Measurements from ENCODE around the gene GAS2. TPM values are rescaled to one million over a fixed set of nuclear protein-coding genes. Genes with fewer than 3 reads are reported as not detected.
A peak's percentile ranks its signal among the peaks of the same experiment; 100 is the strongest.

The GAS2 gene
- total RNA-seq, 4 donors from 2014 or later = 1.2 to 4.4 (median 3.1) TPM

DNA sequence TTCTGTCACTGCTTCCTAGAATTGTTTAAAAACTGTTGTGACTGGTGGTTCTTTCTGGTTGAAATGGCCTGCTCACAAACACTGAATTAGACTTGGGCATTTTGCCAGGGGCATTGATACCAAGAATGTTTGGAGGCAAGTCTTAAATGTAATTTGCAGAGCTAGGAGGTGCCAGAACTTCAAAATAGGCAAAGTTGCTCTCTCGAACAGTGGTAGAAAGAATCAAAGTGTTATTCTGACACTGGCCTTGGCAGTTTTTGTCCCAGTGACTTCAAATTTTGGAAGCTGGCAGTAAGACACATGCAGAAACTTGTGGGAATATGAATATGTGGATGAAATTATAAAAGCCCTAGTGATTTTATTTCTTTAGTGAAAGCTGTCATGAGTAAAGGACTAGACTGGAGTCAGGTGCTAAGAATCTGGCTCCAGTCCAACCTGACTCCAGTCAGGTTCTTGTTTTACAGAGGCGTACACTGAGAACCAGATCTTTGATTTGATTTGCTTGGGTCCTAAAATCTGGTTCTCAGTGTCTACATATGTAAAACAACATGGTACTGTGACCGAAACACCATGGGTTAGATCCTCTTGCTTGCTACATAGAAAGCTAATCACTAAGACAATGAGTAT lies 142.3 kb downstream of the GAS2 start:
- H3K4me1 ChIP-seq = peaks cover 9% of the 10 kb centered on the region
- H3K36me3 ChIP-seq = no peaks in the 10 kb centered on the region
- DNase-seq (ENCODE audit: low spot score in 2 of 2) = no peak
- H3K9me3 ChIP-seq = no peaks in the 10 kb centered on the region
- H3K27me3 ChIP-seq = no peaks in the 10 kb centered on the region
- no peak for TF ChIP-seq POLR2A (IDR thresholded peaks at IDR 0.05)
- TF ChIP-seq EP300 (IDR thresholded peaks at IDR 0.05) = no peak
- TF ChIP-seq, protein P1, sequence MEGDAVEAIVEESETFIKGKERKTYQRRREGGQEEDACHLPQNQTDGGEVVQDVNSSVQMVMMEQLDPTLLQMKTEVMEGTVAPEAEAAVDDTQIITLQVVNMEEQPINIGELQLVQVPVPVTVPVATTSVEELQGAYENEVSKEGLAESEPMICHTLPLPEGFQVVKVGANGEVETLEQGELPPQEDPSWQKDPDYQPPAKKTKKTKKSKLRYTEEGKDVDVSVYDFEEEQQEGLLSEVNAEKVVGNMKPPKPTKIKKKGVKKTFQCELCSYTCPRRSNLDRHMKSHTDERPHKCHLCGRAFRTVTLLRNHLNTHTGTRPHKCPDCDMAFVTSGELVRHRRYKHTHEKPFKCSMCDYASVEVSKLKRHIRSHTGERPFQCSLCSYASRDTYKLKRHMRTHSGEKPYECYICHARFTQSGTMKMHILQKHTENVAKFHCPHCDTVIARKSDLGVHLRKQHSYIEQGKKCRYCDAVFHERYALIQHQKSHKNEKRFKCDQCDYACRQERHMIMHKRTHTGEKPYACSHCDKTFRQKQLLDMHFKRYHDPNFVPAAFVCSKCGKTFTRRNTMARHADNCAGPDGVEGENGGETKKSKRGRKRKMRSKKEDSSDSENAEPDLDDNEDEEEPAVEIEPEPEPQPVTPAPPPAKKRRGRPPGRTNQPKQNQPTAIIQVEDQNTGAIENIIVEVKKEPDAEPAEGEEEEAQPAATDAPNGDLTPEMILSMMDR (IDR thresholded peaks at IDR 0.05) = no peak
- no peak for TF ChIP-seq POLR2AphosphoS5 (IDR thresholded peaks at IDR 0.05)
- 66% methylated on average over 3 of the region's 3 CpGs for WGBS
- no peak overlapping the region for H3K4me3 ChIP-seq
- no peak overlapping the region for H3K27ac ChIP-seq

DNA sequence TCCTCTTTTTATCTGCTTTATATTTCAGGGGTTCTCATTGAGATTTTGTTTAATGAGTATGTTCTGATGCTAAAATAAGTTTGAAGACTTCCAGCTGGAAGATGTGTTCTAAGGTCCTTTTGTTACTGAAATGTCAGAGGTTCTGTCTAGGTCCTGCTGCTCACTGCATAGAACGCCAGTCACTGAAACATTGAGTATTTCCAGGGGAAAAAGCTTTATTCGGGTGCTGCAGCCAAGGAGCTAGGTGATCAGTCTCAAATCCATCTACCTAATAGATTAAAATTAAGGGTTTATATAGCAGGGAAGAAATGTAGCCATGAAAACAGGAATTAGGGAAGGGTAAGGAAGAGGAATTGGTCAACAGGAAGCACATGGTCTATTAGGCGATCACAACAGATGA lies 143.5 kb downstream of the GAS2 start:
- Histone ChIP-seq H3K27me3 (no peaks in the 10 kb centered on the region), H3K4me3 (no peak overlapping the region), H3K27ac (no peak overlapping the region), H3K9me3 (no peaks in the 10 kb centered on the region), H3K4me1 (peaks cover 9% of the 10 kb centered on the region), H3K36me3 (no peaks in the 10 kb centered on the region)
- 74% methylated on average over 3 of the region's 3 CpGs for WGBS
- TF ChIP-seq EP300 (IDR thresholded peaks at IDR 0.05) (no peak), POLR2A (IDR thresholded peaks at IDR 0.05) (no peak), POLR2AphosphoS5 (IDR thresholded peaks at IDR 0.05) (no peak)
- TF ChIP-seq, protein P1 (IDR thresholded peaks at IDR 0.05) = no peak
- DNase-seq (ENCODE audit: low spot score in 2 of 2) = no peak

DNA sequence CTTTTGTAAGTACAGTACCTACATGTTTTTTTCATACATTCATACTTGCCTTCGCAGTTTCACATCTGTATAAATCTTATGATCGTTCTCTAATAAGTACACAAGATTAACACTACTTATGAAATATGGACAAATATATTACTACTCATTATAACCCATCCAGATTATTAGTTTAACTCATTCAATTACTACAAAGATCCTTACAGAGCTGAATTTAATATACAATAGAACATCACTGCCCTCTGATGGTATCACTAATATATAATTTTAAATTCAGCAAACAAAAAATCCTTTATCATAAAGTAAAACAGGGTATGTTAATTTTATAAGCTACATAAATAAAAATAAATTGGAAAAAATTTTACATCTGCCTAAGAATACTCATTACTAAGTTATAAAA lies 155.8 kb downstream of the GAS2 start:
- TF ChIP-seq EP300 (IDR thresholded peaks at IDR 0.05) (no peak), POLR2A (IDR thresholded peaks at IDR 0.05) (no peak), POLR2AphosphoS5 (IDR thresholded peaks at IDR 0.05) (no peak)
- TF ChIP-seq, protein P1 (IDR thresholded peaks at IDR 0.05) = no peak
- no peak for DNase-seq (ENCODE audit: low spot score in 2 of 2)

DNA sequence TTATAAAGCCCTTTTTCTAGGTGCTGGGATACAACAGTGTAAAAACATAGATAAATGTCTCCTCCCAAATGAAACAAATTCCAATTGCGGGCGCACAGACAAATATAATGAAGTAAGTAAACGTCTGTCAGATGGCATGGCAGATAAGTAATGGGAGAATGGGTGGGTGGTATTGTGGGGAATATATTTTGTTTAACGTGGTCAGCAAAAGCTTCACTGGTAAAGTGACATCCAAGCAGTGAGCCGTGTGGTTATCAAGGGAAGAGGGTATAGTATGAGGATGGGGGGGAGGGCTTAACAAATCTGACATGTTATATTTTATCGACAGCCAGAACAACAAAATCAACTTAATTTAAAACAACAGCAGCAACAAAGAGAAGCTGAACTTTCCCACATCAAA lies 162.0 kb downstream of the GAS2 start:
- TF ChIP-seq, protein P1 (IDR thresholded peaks at IDR 0.05) = no peak
- TF ChIP-seq POLR2A (IDR thresholded peaks at IDR 0.05) (no peak), EP300 (IDR thresholded peaks at IDR 0.05) (no peak), POLR2AphosphoS5 (IDR thresholded peaks at IDR 0.05) (no peak)
- no peaks in the 10 kb centered on the region for H3K9me3 ChIP-seq
- 67% methylated on average over 6 of the region's 6 CpGs for WGBS

More for the DNA sequence above, 155.8 kb downstream of the GAS2 start:
- no peak overlapping the region for H3K27ac ChIP-seq
- no peaks in the 10 kb centered on the region for H3K27me3 ChIP-seq
- no peak overlapping the region for H3K4me3 ChIP-seq
- 97% methylated on average over 2 of the region's 2 CpGs for WGBS
- no peaks in the 10 kb centered on the region for H3K4me1 ChIP-seq
- H3K9me3 ChIP-seq = no peaks in the 10 kb centered on the region
- peaks cover 23% of the 10 kb centered on the region for H3K36me3 ChIP-seq

DNA sequence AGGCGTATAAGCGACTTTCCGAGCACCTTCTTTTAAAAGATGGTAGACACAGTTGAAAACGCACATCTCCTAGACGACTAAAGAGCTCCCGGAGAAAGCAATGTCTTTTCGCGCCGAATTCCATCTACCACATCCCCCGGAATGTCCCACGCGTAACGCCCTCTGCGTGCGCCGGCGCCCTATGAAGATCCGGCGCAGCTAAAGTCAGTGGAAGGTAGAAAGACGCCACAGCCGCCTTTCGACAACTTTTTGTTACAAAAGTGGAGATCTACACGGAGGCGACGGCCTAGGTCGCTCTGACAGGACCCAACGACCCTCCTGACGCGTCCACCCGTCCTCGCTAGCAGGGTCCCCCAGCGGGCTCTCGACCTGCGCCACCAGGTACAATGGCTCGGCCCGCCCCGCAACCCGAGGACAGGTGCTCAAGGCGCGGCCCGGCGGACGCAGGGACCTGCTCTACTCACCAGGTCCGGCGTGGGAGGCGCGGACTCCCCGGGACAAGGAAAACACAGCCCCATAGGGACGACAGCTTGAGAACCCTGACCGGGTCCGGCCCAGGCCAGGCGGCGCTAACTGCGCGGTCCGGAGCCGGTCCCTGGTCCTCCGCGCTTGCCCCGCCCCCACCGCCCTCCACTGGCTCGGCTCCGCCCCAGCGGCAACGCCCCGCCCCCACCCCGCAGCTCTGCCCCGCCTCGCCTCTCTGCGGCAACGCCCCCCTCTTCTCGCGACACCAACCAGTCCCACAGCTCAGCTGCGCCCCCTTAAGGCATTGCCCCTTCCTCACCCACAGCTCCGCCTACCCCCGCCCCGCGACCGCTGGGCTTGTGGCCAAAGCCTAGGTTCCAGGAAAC lies 163.0 kb downstream of the GAS2 start, which contains the start of gene SVIP:
Gene SVIP, minus strand, starts transcription at position 571 of the 851 bp plus-strand sequence. Its CDS starts 53 bp downstream, at position 518.
- DNase-seq (ENCODE audit: low spot score in 2 of 2) = peak; percentile 93 to 95
- WGBS = under 1% methylated on average over 27 of the region's 79 CpGs
- peaks cover 8% of the 10 kb centered on the region for H3K36me3 ChIP-seq

More for the DNA sequence above, 162.0 kb downstream of the GAS2 start:
- H3K27ac ChIP-seq = no peak overlapping the region
- no peaks in the 10 kb centered on the region for H3K27me3 ChIP-seq
- H3K36me3 ChIP-seq = peaks cover 13% of the 10 kb centered on the region
- DNase-seq (ENCODE audit: low spot score in 2 of 2) = no peak
- peak overlapping the region; percentile 73 for H3K4me3 ChIP-seq
- H3K4me1 ChIP-seq = peaks cover 15% of the 10 kb centered on the region

More for the DNA sequence above, 163.0 kb downstream of the GAS2 start, which contains the start of gene SVIP:
- Histone ChIP-seq H3K27me3 (no peaks in the 10 kb centered on the region), H3K27ac (peak within 1 kb of the TSS; percentile 76), H3K4me3 (peak within 1 kb of the TSS; percentile 73), H3K9me3 (no peaks in the 10 kb centered on the region), H3K4me1 (peaks cover 15% of the 10 kb centered on the region)
- TF ChIP-seq EP300 (IDR thresholded peaks at IDR 0.05) (no peak), POLR2A (IDR thresholded peaks at IDR 0.05) (peak in 1 of 2 donors; percentile 53), POLR2AphosphoS5 (IDR thresholded peaks at IDR 0.05) (peak in 1 of 3 donors; percentile 18)
- TF ChIP-seq, protein P1 (IDR thresholded peaks at IDR 0.05) = peak in 1 of 2 donors; percentile 58
